HG02571 (cell line): ENCODE data around the gene LEPROT.

Source experiments
- ATAC-seq: cut with Tn5 transposase; IDR thresholded peaks from one replicate; pipeline ENCODE4 v1.9.1; 2021; ENCODE audit warnings: mild to moderate bottlenecking, moderate library complexity; ENCODE audit not compliant: unreplicated experiment

Gene LEPROT

DNA sequence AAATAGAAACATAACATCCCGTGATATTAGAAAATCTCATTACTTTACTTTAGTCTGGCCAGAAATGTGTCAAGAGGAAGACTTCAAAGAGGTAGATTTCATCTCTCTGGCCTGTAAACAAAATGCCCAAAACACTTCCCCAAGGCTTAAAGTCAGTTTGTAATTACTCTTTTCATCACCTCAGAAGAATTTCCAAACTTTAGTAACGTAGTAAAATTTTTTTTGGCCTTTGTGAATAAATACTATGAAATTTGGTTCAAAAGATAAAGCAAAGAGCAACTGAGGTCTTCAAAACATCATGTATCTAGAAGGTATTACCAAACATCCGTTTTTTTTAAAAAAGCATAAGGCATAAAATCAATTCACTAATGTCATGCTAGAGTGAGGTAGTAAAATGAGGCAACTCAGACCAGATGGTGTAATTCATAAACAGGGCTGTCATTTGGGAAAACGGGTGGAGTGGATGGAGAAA lies 51.4 kb downstream of the LEPROT start:
- ATAC-seq, result no peak

GRCh38 chr1:65476327-65476726 lies 55.9 kb downstream of the LEPROT start:
- ATAC-seq, result no peak

- no peak for ATAC-seq
Observed at GRCh38 chr1:65477414-65478378, 57.2 kb downstream of the LEPROT start.

- no peak for ATAC-seq
Observed at GRCh38 chr1:65478379-65479026, 58.0 kb downstream of the LEPROT start.

- no peak for ATAC-seq
Observed at GRCh38 chr1:65479554-65480204, 59.2 kb downstream of the LEPROT start.

DNA sequence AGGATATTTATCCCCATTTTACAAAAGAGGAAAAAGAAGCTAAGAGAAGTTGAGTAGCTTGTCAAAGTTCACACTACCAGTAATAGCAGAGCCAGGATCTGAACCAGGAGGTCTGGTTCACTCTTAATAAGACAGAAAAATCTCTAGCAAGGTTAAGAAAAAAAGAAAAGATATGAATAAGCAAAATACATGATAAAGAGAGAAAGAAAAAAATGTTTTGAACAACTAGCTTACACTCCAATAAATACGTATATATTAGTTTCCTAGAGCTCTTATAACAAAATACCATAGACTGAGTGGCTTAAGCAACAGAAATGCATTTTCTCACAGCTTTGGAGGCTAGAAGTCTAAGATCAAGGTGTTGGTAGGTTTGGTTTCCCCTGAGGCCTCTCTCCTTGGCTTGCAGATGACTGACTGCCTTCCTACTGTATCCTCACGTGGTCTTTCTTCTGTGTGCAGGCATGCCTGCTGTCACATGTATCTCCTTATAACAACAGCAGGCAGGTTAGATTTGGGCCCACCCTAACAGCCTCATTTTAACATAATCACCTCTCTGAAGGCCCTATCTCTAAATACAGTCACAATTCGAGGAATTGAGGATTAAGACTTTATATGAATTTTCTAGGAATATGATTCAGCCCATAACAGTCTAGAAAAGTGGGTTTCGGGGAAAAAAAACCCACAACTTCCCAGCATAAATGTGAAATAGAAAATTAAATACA lies 60.4 kb downstream of the LEPROT start:
- ATAC-seq, result no peak

DNA sequence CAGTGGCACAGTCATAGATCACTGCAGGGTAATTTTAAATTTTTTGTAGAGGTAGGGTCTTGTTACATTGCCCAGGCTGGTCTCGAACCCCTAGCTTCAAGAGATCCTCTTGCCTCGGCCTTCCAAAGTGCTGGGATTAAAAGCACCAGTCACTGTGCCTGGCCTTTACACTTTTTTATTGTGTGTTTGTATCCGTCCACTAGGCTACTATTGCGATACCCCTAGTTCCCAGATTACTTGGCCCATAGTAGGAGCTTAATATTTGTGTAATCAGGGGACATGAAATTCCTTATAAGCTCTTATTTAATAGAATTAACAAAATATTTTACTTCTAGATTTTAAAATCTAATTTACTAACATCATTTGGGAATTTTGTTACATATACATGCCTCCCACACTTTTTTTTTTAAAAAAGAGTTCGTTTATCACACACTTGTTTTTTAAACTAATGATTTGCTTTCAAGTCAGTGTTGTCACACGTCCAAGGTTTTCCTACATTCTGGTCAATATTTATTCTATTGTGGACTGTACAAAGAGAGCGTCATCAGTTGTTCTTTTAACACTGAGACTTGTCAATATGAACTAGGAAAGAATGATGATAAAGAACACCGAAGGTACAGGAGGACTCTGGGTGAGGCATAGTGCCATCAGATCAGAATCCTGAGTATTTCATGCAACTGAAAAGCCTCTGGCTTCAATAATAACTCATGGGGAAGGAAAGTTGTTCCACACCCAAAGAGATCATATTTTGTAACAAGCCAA lies 63.7 kb downstream of the LEPROT start:
- ATAC-seq, result no peak
